ENCODE measurements around the gene ZNHIT1. TPM values are rescaled to one million over a fixed set of nuclear protein-coding genes. Genes with fewer than 3 reads are reported as not detected.
"Not testable (repeated sequence)": the region's sequence is repeated elsewhere in the genome, so short reads cannot be mapped to it uniquely, and the experiment has no call there.

ZNHIT1 gene
- total RNA-seq, 1 experiment from 2014 or later = 69.7 TPM

DNA sequence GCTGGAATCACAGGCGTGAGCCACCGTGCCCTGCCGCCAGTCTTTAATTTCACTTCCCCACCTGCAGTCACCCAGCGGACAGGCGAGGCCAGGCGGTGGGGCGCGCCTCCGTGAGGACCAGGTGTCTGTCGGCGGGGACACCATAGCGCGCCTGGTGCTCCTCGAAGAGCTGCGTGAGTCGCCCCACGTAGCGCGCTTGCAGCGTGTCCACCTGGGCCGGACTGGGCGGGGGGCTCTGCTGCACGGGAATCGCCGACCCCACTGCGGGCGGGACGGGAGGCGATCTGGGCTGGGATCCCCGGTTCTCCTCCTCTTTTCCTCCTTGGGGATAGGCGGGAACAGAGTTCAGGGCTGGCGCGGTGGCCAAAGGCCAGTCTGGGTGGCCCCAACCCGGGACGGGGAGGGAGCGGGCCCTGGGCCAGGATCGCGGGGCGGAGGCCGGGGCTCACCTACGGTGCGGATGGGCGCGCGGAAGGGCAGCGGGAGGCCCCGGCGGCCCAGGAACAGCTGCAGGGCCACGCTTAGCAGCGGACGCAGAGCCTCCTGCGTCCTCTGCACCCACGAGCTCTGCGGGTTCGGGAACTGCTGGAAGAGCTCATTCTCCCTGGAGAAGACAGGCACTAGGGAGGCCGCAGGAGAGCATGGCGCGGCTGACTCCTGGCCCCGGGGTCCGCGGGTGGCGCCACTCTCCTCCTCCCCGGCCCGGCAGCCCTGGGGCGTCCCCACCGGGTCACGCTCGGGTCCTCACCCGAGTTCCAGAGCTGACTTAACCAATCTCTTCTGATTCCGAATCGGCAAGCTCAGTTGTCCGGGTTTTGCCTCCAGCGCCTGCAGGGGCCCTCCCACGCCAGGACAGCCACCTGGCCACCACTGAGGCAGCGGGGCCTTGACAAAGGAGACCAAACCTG, 16.0 kb upstream of the ZNHIT1 start:
- Histone ChIP-seq H3K27ac (ENCODE audit: low read length) (no peak overlapping the region), H3K4me1 (ENCODE audit: control insufficient read depth, insufficient read depth, low read length) (peaks cover 5% of the 10 kb centered on the region; the same call in 1 of the 2 replicates), H3K4me3 (ENCODE audit: low read depth in 2 of 2, low read length in 2 of 2) (no peak overlapping the region), H3K27me3 (ENCODE audit: control insufficient read depth, insufficient read depth, low read length) (no peaks in the 10 kb centered on the region), H3K36me3 (ENCODE audit: control insufficient read depth, insufficient read depth, low read length) (no peaks in the 10 kb centered on the region), H3K9me3 (ENCODE audit: control insufficient read depth, insufficient read depth, low read depth, low read length) (no peaks in the 10 kb centered on the region)
- ATAC-seq = no peak; the same call in 1 of the 2 replicates
- DNase-seq (ENCODE audit: low read depth, low spot score) = no peak
- CTCF ChIA-PET = interaction anchor here (1.3 kb wide), 1 partner anchor 9 kb away, joined by 4 read pairs; no protein-coding TSS in a partner anchor
- intact Hi-C loops (cut with micrococcal nuclease; ENCODE audit: unreplicated experiment) (no loop called here), in situ Hi-C loops (cut with HindIII; ENCODE audit: low pct_unique_long_range_greater_than_20kb, low sequenced_read_pairs) (no loop called here)
- BruUV-seq (replicated peaks) = no TSS peak
- POLR2A ChIA-PET = no interaction called here
- TF ChIP-seq SIN3A (IDR thresholded peaks at IDR 0.05; ENCODE audit: borderline replicate concordance, insufficient read depth, low read depth, low read length) = no peak
- TF ChIP-seq POLR2AphosphoS5 (IDR thresholded peaks at IDR 0.05; ENCODE audit: low read depth, low read length) = no peak
- TF ChIP-seq, protein P1, sequence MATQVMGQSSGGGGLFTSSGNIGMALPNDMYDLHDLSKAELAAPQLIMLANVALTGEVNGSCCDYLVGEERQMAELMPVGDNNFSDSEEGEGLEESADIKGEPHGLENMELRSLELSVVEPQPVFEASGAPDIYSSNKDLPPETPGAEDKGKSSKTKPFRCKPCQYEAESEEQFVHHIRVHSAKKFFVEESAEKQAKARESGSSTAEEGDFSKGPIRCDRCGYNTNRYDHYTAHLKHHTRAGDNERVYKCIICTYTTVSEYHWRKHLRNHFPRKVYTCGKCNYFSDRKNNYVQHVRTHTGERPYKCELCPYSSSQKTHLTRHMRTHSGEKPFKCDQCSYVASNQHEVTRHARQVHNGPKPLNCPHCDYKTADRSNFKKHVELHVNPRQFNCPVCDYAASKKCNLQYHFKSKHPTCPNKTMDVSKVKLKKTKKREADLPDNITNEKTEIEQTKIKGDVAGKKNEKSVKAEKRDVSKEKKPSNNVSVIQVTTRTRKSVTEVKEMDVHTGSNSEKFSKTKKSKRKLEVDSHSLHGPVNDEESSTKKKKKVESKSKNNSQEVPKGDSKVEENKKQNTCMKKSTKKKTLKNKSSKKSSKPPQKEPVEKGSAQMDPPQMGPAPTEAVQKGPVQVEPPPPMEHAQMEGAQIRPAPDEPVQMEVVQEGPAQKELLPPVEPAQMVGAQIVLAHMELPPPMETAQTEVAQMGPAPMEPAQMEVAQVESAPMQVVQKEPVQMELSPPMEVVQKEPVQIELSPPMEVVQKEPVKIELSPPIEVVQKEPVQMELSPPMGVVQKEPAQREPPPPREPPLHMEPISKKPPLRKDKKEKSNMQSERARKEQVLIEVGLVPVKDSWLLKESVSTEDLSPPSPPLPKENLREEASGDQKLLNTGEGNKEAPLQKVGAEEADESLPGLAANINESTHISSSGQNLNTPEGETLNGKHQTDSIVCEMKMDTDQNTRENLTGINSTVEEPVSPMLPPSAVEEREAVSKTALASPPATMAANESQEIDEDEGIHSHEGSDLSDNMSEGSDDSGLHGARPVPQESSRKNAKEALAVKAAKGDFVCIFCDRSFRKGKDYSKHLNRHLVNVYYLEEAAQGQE (IDR thresholded peaks at IDR 0.05; ENCODE audit: insufficient read depth in 1 of 2, low read depth in 2 of 2, low read length in 1 of 2) = no peak
- no peak for TF ChIP-seq TCF7L2 (IDR thresholded peaks at IDR 0.05; ENCODE audit: low read depth, low read length)
- TF ChIP-seq, protein P2, sequence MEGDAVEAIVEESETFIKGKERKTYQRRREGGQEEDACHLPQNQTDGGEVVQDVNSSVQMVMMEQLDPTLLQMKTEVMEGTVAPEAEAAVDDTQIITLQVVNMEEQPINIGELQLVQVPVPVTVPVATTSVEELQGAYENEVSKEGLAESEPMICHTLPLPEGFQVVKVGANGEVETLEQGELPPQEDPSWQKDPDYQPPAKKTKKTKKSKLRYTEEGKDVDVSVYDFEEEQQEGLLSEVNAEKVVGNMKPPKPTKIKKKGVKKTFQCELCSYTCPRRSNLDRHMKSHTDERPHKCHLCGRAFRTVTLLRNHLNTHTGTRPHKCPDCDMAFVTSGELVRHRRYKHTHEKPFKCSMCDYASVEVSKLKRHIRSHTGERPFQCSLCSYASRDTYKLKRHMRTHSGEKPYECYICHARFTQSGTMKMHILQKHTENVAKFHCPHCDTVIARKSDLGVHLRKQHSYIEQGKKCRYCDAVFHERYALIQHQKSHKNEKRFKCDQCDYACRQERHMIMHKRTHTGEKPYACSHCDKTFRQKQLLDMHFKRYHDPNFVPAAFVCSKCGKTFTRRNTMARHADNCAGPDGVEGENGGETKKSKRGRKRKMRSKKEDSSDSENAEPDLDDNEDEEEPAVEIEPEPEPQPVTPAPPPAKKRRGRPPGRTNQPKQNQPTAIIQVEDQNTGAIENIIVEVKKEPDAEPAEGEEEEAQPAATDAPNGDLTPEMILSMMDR (IDR thresholded peaks at IDR 0.05) = no peak

DNA sequence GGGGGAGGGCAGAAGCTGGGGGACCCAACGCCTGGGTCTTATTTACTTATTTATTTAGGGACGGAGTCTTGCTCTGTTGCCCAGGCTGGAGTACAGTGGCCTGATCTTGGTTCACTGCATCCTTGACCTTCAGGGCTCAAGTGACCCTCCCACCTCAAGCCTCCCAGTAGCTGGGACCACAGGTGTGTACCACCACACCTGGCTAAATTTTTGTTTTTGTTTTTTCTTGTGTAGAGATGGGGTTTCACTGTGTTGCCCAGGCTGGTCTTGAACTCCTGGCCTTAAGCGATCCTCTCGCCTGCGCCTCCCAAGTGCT, 15.4 kb upstream of the ZNHIT1 start:
- DNase-seq (ENCODE audit: low read depth, low spot score) (no peak), ATAC-seq (no peak)
- peaks cover 5% of the 10 kb centered on the region; the same call in 1 of the 2 replicates for H3K4me1 ChIP-seq (ENCODE audit: control insufficient read depth, insufficient read depth, low read length)
- BruUV-seq (replicated peaks) = no TSS peak
- H3K36me3 ChIP-seq (ENCODE audit: control insufficient read depth, insufficient read depth, low read length) = no peaks in the 10 kb centered on the region
- TF ChIP-seq, protein P1 (IDR thresholded peaks at IDR 0.05; ENCODE audit: insufficient read depth in 1 of 2, low read depth in 2 of 2, low read length in 1 of 2) = no peak
- TF ChIP-seq POLR2AphosphoS5 (IDR thresholded peaks at IDR 0.05; ENCODE audit: low read depth, low read length) (no peak), SIN3A (IDR thresholded peaks at IDR 0.05; ENCODE audit: borderline replicate concordance, insufficient read depth, low read depth, low read length) (no peak), TCF7L2 (IDR thresholded peaks at IDR 0.05; ENCODE audit: low read depth, low read length) (no peak)
- TF ChIP-seq, protein P2 (IDR thresholded peaks at IDR 0.05) = no peak
- H3K9me3 ChIP-seq (ENCODE audit: control insufficient read depth, insufficient read depth, low read depth, low read length) = no peaks in the 10 kb centered on the region
- H3K27ac ChIP-seq (ENCODE audit: low read length) = no peak overlapping the region
- no peak overlapping the region for H3K4me3 ChIP-seq (ENCODE audit: low read depth in 2 of 2, low read length in 2 of 2)
- no peaks in the 10 kb centered on the region for H3K27me3 ChIP-seq (ENCODE audit: control insufficient read depth, insufficient read depth, low read length)
- intact Hi-C loops (cut with micrococcal nuclease; ENCODE audit: unreplicated experiment) (no loop called here), in situ Hi-C loops (cut with HindIII; ENCODE audit: low pct_unique_long_range_greater_than_20kb, low sequenced_read_pairs) (no loop called here)
- ChIA-PET CTCF (interaction anchor here (1.3 kb wide), 1 partner anchor 10 kb away, joined by 4 read pairs; no protein-coding TSS in a partner anchor), POLR2A (no interaction called here)

DNA sequence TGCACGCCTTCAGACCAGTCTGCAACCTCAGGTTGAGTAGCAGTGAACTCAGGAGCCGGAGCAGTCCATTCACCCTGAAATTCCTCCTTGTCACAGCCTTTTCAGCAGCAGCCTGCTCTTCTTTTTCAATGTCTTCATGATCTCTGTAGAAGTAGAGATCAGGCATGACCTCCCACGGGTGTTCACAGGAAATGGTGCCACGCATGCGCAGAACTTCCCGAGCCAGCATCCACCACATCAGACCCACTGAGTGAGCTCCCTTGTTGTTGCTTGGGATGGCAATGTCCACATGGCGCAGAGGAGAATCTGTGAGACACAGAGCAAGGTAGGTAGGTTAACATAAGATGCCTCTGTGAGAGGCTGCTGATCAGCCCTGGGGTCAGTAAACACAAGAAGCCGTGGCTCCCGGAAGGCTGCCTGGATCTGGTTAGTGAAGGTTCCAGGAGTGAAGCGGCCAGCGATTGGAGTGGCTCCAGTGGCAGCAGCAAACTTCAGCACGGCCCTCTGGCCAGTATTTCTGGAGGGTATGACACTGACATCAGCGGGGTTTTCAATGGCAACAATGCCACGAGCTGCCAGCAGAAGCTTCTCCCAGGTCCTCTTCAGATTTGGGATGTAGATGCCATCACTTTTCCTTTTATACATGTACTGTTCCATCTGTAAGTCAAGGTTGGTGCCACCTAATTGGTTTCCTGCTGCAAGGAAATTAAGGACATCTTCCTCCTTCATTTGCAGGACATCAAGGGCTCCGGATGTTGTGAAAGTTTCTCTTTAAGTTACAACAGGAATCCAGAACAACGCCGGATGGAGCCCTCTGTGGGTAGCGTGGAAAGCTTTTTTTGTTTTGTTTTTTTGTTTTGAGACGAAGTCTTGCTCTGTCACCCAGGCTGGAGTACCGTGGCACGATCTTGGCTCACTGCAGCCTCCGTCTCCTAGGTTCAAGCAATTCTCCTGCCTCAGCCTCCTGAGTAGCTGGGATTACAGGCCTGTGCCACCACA, 13.9 kb upstream of the ZNHIT1 start:
- H3K4me3 ChIP-seq (ENCODE audit: low read depth in 2 of 2, low read length in 2 of 2); BruUV-seq (replicated peaks); H3K27ac ChIP-seq (ENCODE audit: low read length); DNase-seq (ENCODE audit: low read depth, low spot score); H3K9me3 ChIP-seq (ENCODE audit: control insufficient read depth, insufficient read depth, low read depth, low read length); in situ Hi-C loops (cut with HindIII; ENCODE audit: low pct_unique_long_range_greater_than_20kb, low sequenced_read_pairs); H3K4me1 ChIP-seq (ENCODE audit: control insufficient read depth, insufficient read depth, low read length); intact Hi-C loops (cut with micrococcal nuclease; ENCODE audit: unreplicated experiment); H3K27me3 ChIP-seq (ENCODE audit: control insufficient read depth, insufficient read depth, low read length); ATAC-seq; POLR2A ChIA-PET; H3K36me3 ChIP-seq (ENCODE audit: control insufficient read depth, insufficient read depth, low read length): not testable (repeated sequence)
- CTCF ChIA-PET = interaction anchor here (0.5 to 0.6 kb wide), 2 partner anchors 62 to 119 kb away, joined by 4 to 6 read pairs; no protein-coding TSS in a partner anchor
